Smooth muscle cell (in vitro differentiated cells): ENCODE results near the gene HOXB7. TPM values are rescaled to one million over a fixed set of nuclear protein-coding genes. Genes with fewer than 3 reads are reported as not detected.

Experiments
- DNase-seq: peaks from one replicate; lab custom pipeline; 2025; ENCODE audit not compliant: unreplicated experiment; lab: John Stamatoyannopoulos, UW
- H2AFZ ChIP-seq: fragments of 200-600 bp; sonication (generic); 2 replicates; pipeline ENCODE4 v1.6.0; 2016; ENCODE audit warnings: antibody characterized with exemption, low read depth, mild to moderate bottlenecking
- H3F3A ChIP-seq: fragments of 200-600 bp; sonication (generic); 2 replicates; pipeline ENCODE4 v1.6.0; 2017; ENCODE audit warnings: antibody characterized with exemption, low read depth
- H3K27ac ChIP-seq: fragments of 200-600 bp; sonication (generic); 2 replicates; pipeline ENCODE4 v1.5.1; 2016; ENCODE audit warnings: low read depth, mild to moderate bottlenecking
- H3K27me3 ChIP-seq: fragments of 200-600 bp; sonication (generic); 2 replicates; pipeline ENCODE4 v1.6.1; 2016; ENCODE audit warnings: low read depth, mild to moderate bottlenecking
- H3K36me3 ChIP-seq: fragments of 200-600 bp; sonication (generic); 2 replicates; pipeline ENCODE4 v1.5.1; 2016; ENCODE audit warnings: low read depth
- H3K4me1 ChIP-seq: fragments of 200-600 bp; sonication (generic); 2 replicates; pipeline ENCODE4 v1.5.1; 2016; ENCODE audit warnings: low read depth
- H3K4me2 ChIP-seq: fragments of 200-600 bp; sonication (generic); 2 replicates; pipeline ENCODE4 v1.6.0; 2016; ENCODE audit warnings: mild to moderate bottlenecking
- H3K4me3 ChIP-seq: fragments of 200-600 bp; sonication (generic); 2 replicates; pipeline ENCODE4 v1.5.1; 2016; ENCODE audit warnings: mild to moderate bottlenecking
- H3K79me2 ChIP-seq: fragments of 200-600 bp; sonication (generic); 2 replicates; pipeline ENCODE4 v1.6.0; 2016; ENCODE audit warnings: low read depth, mild to moderate bottlenecking
- H3K9ac ChIP-seq: fragments of 200-600 bp; sonication (generic); 2 replicates; pipeline ENCODE4 v1.6.0; 2016; ENCODE audit warnings: low read depth
- H3K9me3 ChIP-seq: fragments of 200-600 bp; sonication (generic); replicated peaks from 2 replicates; pipeline ENCODE4 v1.5.1; 2016; ENCODE audit warnings: low read depth
- H4K20me1 ChIP-seq: fragments of 200-600 bp; sonication (generic); 2 replicates; pipeline ENCODE4 v1.6.0; 2016; ENCODE audit warnings: low read depth
- WGBS: methylation state at CpG from one replicate; pipeline ENCODE4 v1.1.7; 2016; ENCODE audit warnings: low lambda C conversion rate; 5-methylcytosine and 5-hydroxymethylcytosine counted together
- polyA plus RNA-seq: library from polyadenylated mRNA; unstranded; fragments of >200 nt; fragmentation: Nextera tagmentation; extraction: Ambion mirVana; gene quantifications from 2 replicates; pipeline ENCODE4 v1.2.1, GENCODE V29; 2016
- total RNA-seq: library from RNA; depleted of rRNA; stranded (reverse); fragments of >200 nt; gene quantifications from 2 replicates; pipeline ENCODE4 v1.2.3, GENCODE V29; 2014
- TF ChIP-seq, protein P1 (sequence below): fragments of 200-600 bp; sonication (generic); IDR thresholded peaks from 2 replicates; pipeline ENCODE4 v1.5.1; 2017; ENCODE audit warnings: borderline replicate concordance, mild to moderate bottlenecking, antibody characterized with exemption; ENCODE audit not compliant: insufficient read depth, poor library complexity, severe bottlenecking

The HOXB7 gene
- total and polyA plus RNA-seq, 2 experiments from 2014 or later = 16.1 to 29.7 TPM

DNA sequence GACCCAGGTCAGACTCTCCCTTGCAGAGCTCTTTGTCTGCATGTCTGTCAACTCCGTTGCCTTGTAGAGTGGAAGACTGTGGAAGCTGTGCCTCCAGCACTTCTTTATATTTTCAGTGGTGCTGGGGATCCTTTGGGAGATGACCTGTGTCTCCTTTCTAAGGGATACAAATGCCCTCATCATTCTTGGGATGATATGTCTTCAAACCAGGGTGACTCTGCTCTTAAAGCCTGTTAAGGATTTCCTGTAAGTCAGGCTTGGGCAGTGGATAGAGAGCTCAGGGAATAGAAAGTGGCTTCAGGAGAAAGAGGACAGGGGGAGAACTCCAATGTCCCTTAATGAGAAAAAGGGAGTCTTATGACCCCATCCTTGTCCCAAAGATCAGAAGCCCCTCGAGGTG is 22.3 kb downstream of the HOXB7 start:
- H3K4me1 ChIP-seq = peaks cover 9% of the 10 kb centered on the region
- TF ChIP-seq, protein P1, sequence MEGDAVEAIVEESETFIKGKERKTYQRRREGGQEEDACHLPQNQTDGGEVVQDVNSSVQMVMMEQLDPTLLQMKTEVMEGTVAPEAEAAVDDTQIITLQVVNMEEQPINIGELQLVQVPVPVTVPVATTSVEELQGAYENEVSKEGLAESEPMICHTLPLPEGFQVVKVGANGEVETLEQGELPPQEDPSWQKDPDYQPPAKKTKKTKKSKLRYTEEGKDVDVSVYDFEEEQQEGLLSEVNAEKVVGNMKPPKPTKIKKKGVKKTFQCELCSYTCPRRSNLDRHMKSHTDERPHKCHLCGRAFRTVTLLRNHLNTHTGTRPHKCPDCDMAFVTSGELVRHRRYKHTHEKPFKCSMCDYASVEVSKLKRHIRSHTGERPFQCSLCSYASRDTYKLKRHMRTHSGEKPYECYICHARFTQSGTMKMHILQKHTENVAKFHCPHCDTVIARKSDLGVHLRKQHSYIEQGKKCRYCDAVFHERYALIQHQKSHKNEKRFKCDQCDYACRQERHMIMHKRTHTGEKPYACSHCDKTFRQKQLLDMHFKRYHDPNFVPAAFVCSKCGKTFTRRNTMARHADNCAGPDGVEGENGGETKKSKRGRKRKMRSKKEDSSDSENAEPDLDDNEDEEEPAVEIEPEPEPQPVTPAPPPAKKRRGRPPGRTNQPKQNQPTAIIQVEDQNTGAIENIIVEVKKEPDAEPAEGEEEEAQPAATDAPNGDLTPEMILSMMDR = no peak
- peaks cover 72% of the 10 kb centered on the region for H3K27me3 ChIP-seq
- no peaks in the 10 kb centered on the region for H3K36me3 ChIP-seq
- H3K9me3 ChIP-seq = no peaks in the 10 kb centered on the region
- peaks cover 71% of the 10 kb centered on the region for H3K79me2 ChIP-seq
- no peak overlapping the region for H3K27ac ChIP-seq
- DNase-seq = no peak
- H2AFZ ChIP-seq = no peak overlapping the region
- no peaks in the 10 kb centered on the region for H3F3A ChIP-seq
- H3K9ac ChIP-seq = no peak overlapping the region
- peak overlapping the region; percentile 28 for H3K4me3 ChIP-seq
- peaks cover 99% of the 10 kb centered on the region for H4K20me1 ChIP-seq
- peak overlapping the region; percentile 79 for H3K4me2 ChIP-seq
- WGBS = 50% methylated on average over 2 of the region's 2 CpGs

DNA sequence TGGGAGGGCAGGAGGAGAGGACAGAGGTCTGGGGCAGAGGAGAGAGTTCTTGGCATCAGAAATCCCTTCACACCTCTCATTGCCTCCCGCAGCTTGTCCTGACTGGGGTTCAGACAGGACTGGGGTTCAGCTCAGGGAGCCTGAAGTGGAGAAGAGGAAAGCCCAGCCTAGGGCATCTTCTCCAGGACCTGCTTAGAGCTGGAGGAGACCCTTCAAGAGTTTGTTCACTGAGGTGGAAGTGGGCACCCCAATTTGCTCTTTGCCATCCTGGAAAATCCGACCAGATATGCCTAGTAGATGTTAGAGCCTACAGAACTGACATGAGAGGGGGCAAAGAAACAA is 22.8 kb downstream of the HOXB7 start:
- Histone ChIP-seq H3K9me3 (no peaks in the 10 kb centered on the region), H3K27ac (no peak overlapping the region), H2AFZ (no peak overlapping the region), H3K9ac (no peak overlapping the region), H4K20me1 (peaks cover 99% of the 10 kb centered on the region), H3K27me3 (peaks cover 77% of the 10 kb centered on the region), H3K36me3 (no peaks in the 10 kb centered on the region), H3K4me3 (peak overlapping the region; percentile 14), H3F3A (no peaks in the 10 kb centered on the region), H3K79me2 (peaks cover 71% of the 10 kb centered on the region), H3K4me1 (peaks cover 4% of the 10 kb centered on the region), H3K4me2 (peak overlapping the region; percentile 51)
- TF ChIP-seq, protein P1 = no peak
- no peak for DNase-seq
- 66% methylated on average over 2 of the region's 2 CpGs for WGBS

DNA sequence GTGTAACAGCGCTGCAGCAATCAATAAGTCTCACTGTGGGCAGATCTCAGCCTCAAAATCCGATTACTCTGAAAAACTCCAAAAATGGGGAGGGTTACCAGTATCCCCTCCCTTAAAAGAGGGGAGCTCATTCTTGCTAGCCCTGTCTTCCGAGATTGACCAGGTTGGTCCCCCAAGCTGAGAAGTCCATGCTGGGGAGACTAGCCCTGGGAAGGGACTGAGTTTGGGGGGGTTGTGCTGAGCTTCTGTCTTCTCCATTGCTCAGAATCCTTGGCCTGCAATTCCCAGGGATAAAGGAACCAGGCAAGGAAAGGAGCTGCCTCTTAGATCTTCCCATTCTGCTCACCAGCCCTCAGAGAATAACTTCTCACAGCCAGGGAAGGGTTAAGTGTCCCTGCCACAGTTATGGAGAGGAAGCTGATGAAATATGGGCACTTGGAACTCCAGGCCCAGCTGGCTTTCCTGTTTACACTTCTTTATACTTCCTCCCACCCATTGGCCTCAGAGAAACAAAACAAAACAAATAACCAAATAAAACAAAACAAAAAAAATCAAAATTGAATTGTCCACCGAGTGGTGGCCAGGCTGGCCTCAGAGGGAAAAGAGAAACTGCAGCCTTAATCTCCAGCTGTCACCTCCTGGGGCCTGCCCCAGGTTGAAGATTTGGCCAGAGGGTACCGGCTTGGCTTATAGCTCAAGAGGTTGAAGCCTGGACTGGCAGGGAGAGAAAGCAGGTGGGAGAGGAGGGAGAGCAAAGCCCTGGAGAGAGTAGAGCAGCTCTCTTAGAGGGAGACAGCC is 23.3 kb downstream of the HOXB7 start:
- TF ChIP-seq, protein P1 = no peak
- H3K79me2 ChIP-seq = peaks cover 71% of the 10 kb centered on the region
- peak overlapping the region; percentile 51 for H3K4me2 ChIP-seq
- H3K4me3 ChIP-seq = peak overlapping the region; percentile 14
- peaks cover 77% of the 10 kb centered on the region for H3K27me3 ChIP-seq
- WGBS = 64% methylated on average over 5 of the region's 5 CpGs
- H4K20me1 ChIP-seq = peaks cover 99% of the 10 kb centered on the region
- no peak for DNase-seq
- H3K4me1 ChIP-seq = no peaks in the 10 kb centered on the region
- no peak overlapping the region for H3K27ac ChIP-seq
- no peaks in the 10 kb centered on the region for H3F3A ChIP-seq
- H3K36me3 ChIP-seq = no peaks in the 10 kb centered on the region
- H3K9ac ChIP-seq = no peak overlapping the region
- no peak overlapping the region for H2AFZ ChIP-seq
- H3K9me3 ChIP-seq = no peaks in the 10 kb centered on the region
